ENCODE results near the gene VEGFB. TPM values are rescaled to one million over a fixed set of nuclear protein-coding genes. Genes with fewer than 3 reads are reported as not detected.

The VEGFB gene
- total RNA-seq, 1 donor from 2014 or later = 58.7 TPM

GRCh38 chr11:64258356-64258755 lies 24.0 kb downstream of the VEGFB start:
- intact Hi-C loops (cut with micrococcal nuclease) = no loop called here

- intact Hi-C loops (cut with micrococcal nuclease) = no loop called here
Observed at GRCh38 chr11:64258946-64259532, 24.7 kb downstream of the VEGFB start.

- intact Hi-C loops (cut with micrococcal nuclease) = no loop called here
Observed at GRCh38 chr11:64259533-64260067, 25.2 kb downstream of the VEGFB start.

- intact Hi-C loops (cut with micrococcal nuclease) = no loop called here
Observed at GRCh38 chr11:64260147-64260708, 25.8 kb downstream of the VEGFB start.

GRCh38 chr11:64261556-64262080 lies 27.2 kb downstream of the VEGFB start:
- intact Hi-C loops (cut with micrococcal nuclease) = no loop called here

GRCh38 chr11:64262271-64263002 lies 28.1 kb downstream of the VEGFB start:
- intact Hi-C loops (cut with micrococcal nuclease) = no loop called here

GRCh38 chr11:64263021-64263946 lies 28.9 kb downstream of the VEGFB start:
- intact Hi-C loops (cut with micrococcal nuclease) = no loop called here

- intact Hi-C loops (cut with micrococcal nuclease) = no loop called here
Observed at GRCh38 chr11:64263947-64264317, 29.5 kb downstream of the VEGFB start.

GRCh38 chr11:64264371-64264852 lies 30.0 kb downstream of the VEGFB start:
- intact Hi-C loops (cut with micrococcal nuclease) = no loop called here

- intact Hi-C loops (cut with micrococcal nuclease) = no loop called here
Observed at GRCh38 chr11:64265176-64266160, 31.1 kb downstream of the VEGFB start.

- intact Hi-C loops (cut with micrococcal nuclease) = no loop called here
Observed at GRCh38 chr11:64266339-64266738, 32.0 kb downstream of the VEGFB start.

- intact Hi-C loops (cut with micrococcal nuclease) = no loop called here
Observed at GRCh38 chr11:64267207-64267945, 33.0 kb downstream of the VEGFB start.

GRCh38 chr11:64268025-64268892 lies 33.9 kb downstream of the VEGFB start:
- intact Hi-C loops (cut with micrococcal nuclease) = loop anchor here (2.0 kb wide), 1 partner anchor 73 kb away; the partner anchor contains the start of gene CCDC88B

GRCh38 chr11:64268893-64269539 lies 34.6 kb downstream of the VEGFB start:
- intact Hi-C loops (cut with micrococcal nuclease) = loop anchor here (1.0 to 2.0 kb wide), 6 partner anchors 18 to 509 kb away; partner anchors contain the start of genes CCDC88B, DNAJC4, PLCB3 and PPP1R14B

- intact Hi-C loops (cut with micrococcal nuclease) = loop anchor here (1.0 to 2.0 kb wide), 14 partner anchors 16 to 648 kb away; partner anchors contain the start of genes ATG2A, CCDC88B, DNAJC4 and ESRRA
Observed at GRCh38 chr11:64269540-64270220, 35.3 kb downstream of the VEGFB start.

- intact Hi-C loops (cut with micrococcal nuclease) = no loop called here
Observed at GRCh38 chr11:64275031-64275800, 40.8 kb downstream of the VEGFB start.

Data from T-helper 1 cell treated with Interleukin-12 subunit alpha and Interleukin-12 subunit beta and Interleukin-4 antibody, amounts not matched to agents 30 ng/mL and 1 ng/mL, for 36 hours (primary cell).